Omental fat pad (tissue), 4 donors: ENCODE data around the gene XPR1. TPM values are rescaled to one million over a fixed set of nuclear protein-coding genes. Genes with fewer than 3 reads are reported as not detected.

Experiments
- ATAC-seq: fragments of 150-250 bp; one replicate; pipeline ENCODE4 v1.9.1; 2016; ENCODE audit warnings: mild to moderate bottlenecking, moderate library complexity; ENCODE audit not compliant: low FRiP score
- DNase-seq: peaks from one replicate; pipeline ENCODE4 v3.0.0-alpha.2; 2019; ENCODE audit warnings: low spot score
- total RNA-seq, 4 donors: library from RNA; depleted of rRNA; stranded (reverse); fragments of >200 nt; gene quantifications; one replicate each; pipeline ENCODE4 v1.1.0, GENCODE V29; 2016
- TF ChIP-seq, protein P1 (sequence below), 3 donors: fragments of 450-650 bp; IDR thresholded peaks; one replicate each; pipeline ENCODE4 v1.5.1; 2016 to 2017; ENCODE audit warnings: antibody characterized with exemption in 3 of 3, mild to moderate bottlenecking in 3 of 3, moderate library complexity in 2 of 3

The XPR1 gene
- total RNA-seq, 4 donors from 2014 or later: 18.2 to 24.7 (median 20.0) TPM

DNA sequence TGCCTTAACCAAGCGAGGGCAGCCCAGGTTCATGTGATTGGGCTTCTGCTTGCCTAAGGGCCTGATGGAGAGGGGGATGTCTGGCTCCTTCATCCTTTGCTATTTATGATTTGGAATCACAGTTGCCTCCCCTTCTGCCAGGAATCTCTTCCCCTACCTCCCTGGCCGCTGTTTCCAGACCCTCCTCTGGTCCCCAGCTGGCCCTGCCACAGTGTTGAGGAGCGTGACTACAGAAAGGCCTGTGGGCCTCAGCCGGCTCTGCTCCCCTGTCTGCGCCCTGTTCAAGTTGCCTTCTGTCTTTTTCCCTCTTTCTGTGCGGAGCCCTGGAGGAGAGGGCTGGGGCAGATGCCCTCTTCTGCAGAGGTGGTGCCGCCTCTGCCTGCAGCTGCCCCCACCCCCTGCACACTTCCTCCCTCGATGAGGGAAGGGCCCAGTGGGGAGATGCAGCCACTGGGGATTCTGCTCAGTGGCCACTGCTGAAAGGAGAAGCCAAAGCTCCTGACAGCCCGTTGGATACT is 287.4 kb downstream of the XPR1 start:
- TF ChIP-seq, protein P1, sequence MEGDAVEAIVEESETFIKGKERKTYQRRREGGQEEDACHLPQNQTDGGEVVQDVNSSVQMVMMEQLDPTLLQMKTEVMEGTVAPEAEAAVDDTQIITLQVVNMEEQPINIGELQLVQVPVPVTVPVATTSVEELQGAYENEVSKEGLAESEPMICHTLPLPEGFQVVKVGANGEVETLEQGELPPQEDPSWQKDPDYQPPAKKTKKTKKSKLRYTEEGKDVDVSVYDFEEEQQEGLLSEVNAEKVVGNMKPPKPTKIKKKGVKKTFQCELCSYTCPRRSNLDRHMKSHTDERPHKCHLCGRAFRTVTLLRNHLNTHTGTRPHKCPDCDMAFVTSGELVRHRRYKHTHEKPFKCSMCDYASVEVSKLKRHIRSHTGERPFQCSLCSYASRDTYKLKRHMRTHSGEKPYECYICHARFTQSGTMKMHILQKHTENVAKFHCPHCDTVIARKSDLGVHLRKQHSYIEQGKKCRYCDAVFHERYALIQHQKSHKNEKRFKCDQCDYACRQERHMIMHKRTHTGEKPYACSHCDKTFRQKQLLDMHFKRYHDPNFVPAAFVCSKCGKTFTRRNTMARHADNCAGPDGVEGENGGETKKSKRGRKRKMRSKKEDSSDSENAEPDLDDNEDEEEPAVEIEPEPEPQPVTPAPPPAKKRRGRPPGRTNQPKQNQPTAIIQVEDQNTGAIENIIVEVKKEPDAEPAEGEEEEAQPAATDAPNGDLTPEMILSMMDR (IDR thresholded peaks at IDR 0.05): no peak
- DNase-seq: no peak
- no peak for ATAC-seq

DNA sequence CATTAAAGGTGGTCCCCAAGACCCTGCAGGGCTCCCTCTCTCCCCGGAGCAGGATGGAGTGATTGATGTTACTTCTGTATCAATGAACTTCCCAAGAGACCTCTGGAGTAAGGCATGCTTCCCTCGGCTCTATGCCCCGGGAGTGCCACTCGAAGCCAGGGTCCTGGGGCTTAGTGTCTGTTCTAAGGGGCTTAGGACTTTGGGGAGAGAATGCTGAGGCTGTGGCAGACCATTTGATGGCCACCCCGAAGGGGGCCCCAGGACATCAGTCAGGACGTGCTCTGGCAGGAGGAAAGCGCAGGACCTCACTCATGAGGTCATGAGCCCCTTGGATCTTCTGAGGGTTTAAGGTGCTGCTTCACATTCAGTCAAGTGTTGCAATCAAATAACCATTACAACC is 288.4 kb downstream of the XPR1 start:
- ATAC-seq (no peak), DNase-seq (no peak)
- TF ChIP-seq, protein P1 (IDR thresholded peaks at IDR 0.05): no peak

DNA sequence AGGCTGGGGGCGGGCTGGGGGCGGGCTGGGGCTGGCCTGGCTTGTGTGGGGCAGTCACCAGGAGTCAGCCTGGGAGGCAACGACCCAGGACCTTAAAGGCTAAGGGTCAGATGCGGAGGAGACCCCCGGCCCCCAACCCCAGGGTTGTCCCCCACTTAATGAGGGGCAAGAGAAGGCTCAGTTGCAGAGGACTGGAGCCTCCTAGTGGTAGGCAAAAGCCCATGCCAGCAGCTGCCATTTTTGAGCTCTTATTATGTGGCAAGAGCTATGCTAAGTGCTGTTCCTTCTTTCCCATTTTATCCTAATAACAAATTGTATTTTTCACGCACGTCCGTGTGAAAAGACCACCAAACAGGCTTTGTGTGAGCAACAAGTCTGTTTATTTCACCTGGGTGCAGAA is 288.9 kb downstream of the XPR1 start:
- DNase-seq (no peak), ATAC-seq (no peak)
- TF ChIP-seq, protein P1 (IDR thresholded peaks at IDR 0.05): no peak

DNA sequence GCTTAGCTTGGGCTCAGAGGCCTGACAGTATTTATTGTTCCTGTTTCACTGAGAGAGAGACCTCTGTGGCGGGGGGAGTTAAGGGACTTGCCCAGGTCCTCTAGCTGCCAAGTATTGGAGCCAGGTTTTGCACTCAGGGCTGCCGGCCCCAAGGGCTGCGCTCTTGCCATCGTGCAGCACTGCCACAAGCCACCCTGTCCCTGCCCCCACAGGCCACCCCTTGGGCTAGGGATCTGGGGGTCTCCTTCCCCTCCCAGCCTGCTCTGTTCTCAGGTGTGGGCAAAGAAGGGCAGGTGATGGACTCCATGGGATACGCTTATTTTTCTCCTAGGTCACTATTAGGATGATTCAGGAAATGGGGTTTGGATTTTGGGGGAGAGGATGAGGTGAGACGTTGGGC is 289.6 kb downstream of the XPR1 start:
- DNase-seq (no peak), ATAC-seq (no peak)
- TF ChIP-seq, protein P1 (IDR thresholded peaks at IDR 0.05): no peak

DNA sequence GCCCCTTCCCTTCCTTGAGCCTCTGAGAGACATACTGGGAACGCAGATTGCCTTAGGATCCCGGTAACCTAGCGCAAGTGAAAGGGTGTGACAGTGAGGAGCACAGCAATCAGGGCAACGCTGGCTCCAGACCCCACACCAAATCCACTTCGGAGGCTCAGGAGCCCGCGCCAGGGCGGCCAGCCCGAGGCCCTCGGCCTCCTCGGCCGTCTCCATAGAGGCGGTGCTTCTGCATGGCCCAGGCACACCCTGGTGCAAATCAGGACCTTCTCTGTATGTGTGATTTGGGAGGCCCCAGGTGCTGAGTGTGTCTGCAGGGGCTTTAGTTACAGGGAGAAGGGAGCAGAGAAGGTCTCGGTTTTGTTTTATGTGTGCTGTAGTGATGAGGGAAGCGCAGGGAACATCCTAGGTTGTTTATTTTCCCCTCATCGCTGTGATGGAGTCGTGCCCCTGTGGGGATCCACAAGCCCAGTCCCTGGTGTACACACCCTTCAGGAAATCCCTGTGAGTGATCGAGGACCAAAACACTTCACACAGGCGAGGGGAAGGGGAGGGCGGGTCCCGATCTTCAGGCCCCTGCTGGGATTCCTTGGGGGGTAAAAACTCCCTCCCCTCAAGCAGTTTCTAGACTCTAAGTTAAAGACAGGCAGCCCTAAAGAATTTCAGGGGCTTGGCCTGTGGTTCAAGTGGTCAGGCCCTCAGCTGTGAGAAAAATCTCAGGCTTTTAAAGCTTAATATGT is 290.2 kb downstream of the XPR1 start:
- DNase-seq: no peak
- TF ChIP-seq, protein P1 (IDR thresholded peaks at IDR 0.05): no peak
- no peak for ATAC-seq

DNA sequence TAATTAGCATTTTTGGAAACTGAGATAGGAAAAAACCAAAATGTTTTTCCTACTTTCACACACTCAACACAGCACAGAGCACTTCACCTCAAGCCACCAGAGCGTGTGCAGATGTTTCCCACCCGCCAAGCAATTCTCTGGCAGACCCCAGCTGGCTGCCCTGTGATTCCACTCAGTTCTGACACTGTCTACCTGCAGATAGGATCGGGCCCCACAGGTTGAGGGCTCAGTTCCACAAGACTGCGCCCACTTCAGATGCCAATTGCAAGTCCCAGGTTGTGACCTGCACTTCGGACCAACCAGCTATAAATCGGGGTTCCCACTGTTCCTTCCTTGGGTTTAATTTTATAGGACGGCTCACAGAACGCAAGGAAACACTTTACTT is 290.8 kb downstream of the XPR1 start:
- TF ChIP-seq, protein P1 (IDR thresholded peaks at IDR 0.05): no peak
- ATAC-seq (no peak), DNase-seq (no peak)
